Trophoblast cell (in vitro differentiated cells and primary cell): Measurements from ENCODE around the gene FGFBP2.
A peak's percentile ranks its signal among the peaks of the same experiment; 100 is the strongest.

Source experiments
- DNase-seq, 2 donors: peaks; one replicate each; pipeline ENCODE4 v3.0.0-alpha.2; 2016
- H2AFZ ChIP-seq: 2 replicates; pipeline ENCODE4 v1.6.1; 2013; ENCODE audit warnings: low read length, moderate library complexity, mild to moderate bottlenecking; ENCODE audit not compliant: insufficient read depth, poor library complexity
- H2AK5ac ChIP-seq: 2 replicates; pipeline ENCODE4 v1.6.1; 2013; ENCODE audit warnings: mild to moderate bottlenecking, low read length
- H2BK120ac ChIP-seq: 2 replicates; pipeline ENCODE4 v1.6.1; 2013; ENCODE audit warnings: low read length, mild to moderate bottlenecking, moderate library complexity; ENCODE audit not compliant: insufficient read depth, poor library complexity
- H2BK12ac ChIP-seq: 2 replicates; pipeline ENCODE4 v1.6.1; 2013; ENCODE audit warnings: mild to moderate bottlenecking, low read length, moderate library complexity
- H2BK5ac ChIP-seq: 2 replicates; pipeline ENCODE4 v1.6.1; 2013; ENCODE audit warnings: low read length, low read depth, moderate library complexity, mild to moderate bottlenecking; ENCODE audit not compliant: poor library complexity
- H3K14ac ChIP-seq: 2 replicates; pipeline ENCODE4 v1.6.1; 2013; ENCODE audit warnings: mild to moderate bottlenecking, low read length
- H3K18ac ChIP-seq: 2 replicates; pipeline ENCODE4 v1.6.1; 2013; ENCODE audit warnings: mild to moderate bottlenecking, low read length
- H3K23ac ChIP-seq: 2 replicates; pipeline ENCODE4 v1.6.1; 2013; ENCODE audit warnings: low read length
- H3K27ac ChIP-seq: 2 replicates; pipeline ENCODE4 v1.5.1; 2013; ENCODE audit warnings: low read depth, mild to moderate bottlenecking, inconsistent platforms, low read length, moderate library complexity
- H3K27me3 ChIP-seq: 2 replicates; pipeline ENCODE4 v1.6.1; 2013; ENCODE audit warnings: inconsistent platforms, mild to moderate bottlenecking, low read length, moderate library complexity; ENCODE audit not compliant: insufficient read depth
- H3K36me3 ChIP-seq, 2 experiments: 1 replicate in 1 of 2; 2 replicates in 1 of 2; pipeline ENCODE4 v1.6.1; 2013; ENCODE audit warnings: low read length in 2 of 2, mild to moderate bottlenecking in 2 of 2, moderate library complexity in 1 of 2; ENCODE audit not compliant: insufficient read depth in 2 of 2, control insufficient read depth in 1 of 2
- H3K4ac ChIP-seq: 2 replicates; pipeline ENCODE4 v1.6.1; 2013; ENCODE audit warnings: low read depth, mild to moderate bottlenecking, low read length, moderate library complexity
- H3K4me1 ChIP-seq, 2 experiments: 1 replicate in 1 of 2; 2 replicates in 1 of 2; pipeline ENCODE4 v1.6.1; 2013; ENCODE audit warnings: low read length in 2 of 2, mild to moderate bottlenecking in 2 of 2, moderate library complexity in 1 of 2; ENCODE audit not compliant: insufficient read depth in 2 of 2, control insufficient read depth in 1 of 2
- H3K4me2 ChIP-seq: 2 replicates; pipeline ENCODE4 v1.6.1; 2013; ENCODE audit warnings: inconsistent platforms, mild to moderate bottlenecking, low read length, moderate library complexity
- H3K4me3 ChIP-seq: 2 replicates; pipeline ENCODE4 v1.5.1; 2013; ENCODE audit warnings: mild to moderate bottlenecking, low read depth, low read length, inconsistent platforms
- H3K79me1 ChIP-seq: one replicate; pipeline ENCODE4 v1.6.1; 2013; ENCODE audit warnings: low read length
- H3K79me2 ChIP-seq: 2 replicates; pipeline ENCODE4 v1.6.1; 2013; ENCODE audit warnings: low read length, mild to moderate bottlenecking; ENCODE audit not compliant: control insufficient read depth, insufficient read depth, poor library complexity
- H3K9ac ChIP-seq: 2 replicates; pipeline ENCODE4 v1.6.1; 2013; ENCODE audit warnings: mild to moderate bottlenecking, low read length
- H3K9me3 ChIP-seq: 2 replicates; pipeline ENCODE4 v1.6.1; 2013; ENCODE audit warnings: low read depth, mild to moderate bottlenecking, control low read depth, inconsistent platforms, low read length; ENCODE audit not compliant: insufficient read depth
- H4K12ac ChIP-seq: 2 replicates; pipeline ENCODE4 v1.6.1; 2013; ENCODE audit warnings: low read depth, mild to moderate bottlenecking, low read length, moderate library complexity
- H4K8ac ChIP-seq: 2 replicates; pipeline ENCODE4 v1.6.1; 2013; ENCODE audit warnings: low read depth, mild to moderate bottlenecking, low read length, moderate library complexity
- H4K91ac ChIP-seq: one replicate; pipeline ENCODE4 v1.6.1; 2013; ENCODE audit warnings: low read depth, mild to moderate bottlenecking, low read length, moderate library complexity
- WGBS: extraction: QIAGEN DNeasy Blood & Tissue Kit; methylation state at CpG from one replicate; pipeline ENCODE4 v1.1.7; 2013; ENCODE audit warnings: missing lambda C conversion rate; ENCODE audit not compliant: insufficient read length, insufficient coverage; ENCODE audit errors: extremely low coverage; 5-methylcytosine and 5-hydroxymethylcytosine counted together

The FGFBP2 gene

GRCh38 chr4:15951781-15952180, 11.2 kb downstream of the FGFBP2 start:
- Histone ChIP-seq H2BK12ac (no peak overlapping the region), H3K9ac (no peak overlapping the region), H3K79me1 (no peaks in the 10 kb centered on the region), H4K8ac (no peak overlapping the region), H3K9me3 (peaks cover 7% of the 10 kb centered on the region), H4K91ac (no peak overlapping the region), H3K14ac (no peak overlapping the region), H3K27ac (no peak overlapping the region), H2AK5ac (no peak overlapping the region), H2BK120ac (no peak overlapping the region), H3K4me3 (no peak overlapping the region), H3K79me2 (no peaks in the 10 kb centered on the region), H3K27me3 (no peaks in the 10 kb centered on the region), H4K12ac (no peak overlapping the region), H3K36me3 (no peaks in the 10 kb centered on the region), H3K18ac (no peak overlapping the region), H2AFZ (no peak overlapping the region), H3K4ac (no peak overlapping the region), H3K23ac (no peak overlapping the region), H3K4me2 (no peak overlapping the region), H3K4me1 (no peaks in the 10 kb centered on the region), H2BK5ac (no peak overlapping the region)
- no peak for DNase-seq

- Histone ChIP-seq H3K4ac (no peak overlapping the region), H3K4me2 (no peak overlapping the region), H3K23ac (no peak overlapping the region), H3K36me3 (no peaks in the 10 kb centered on the region), H4K8ac (no peak overlapping the region), H2AFZ (no peak overlapping the region), H2AK5ac (no peak overlapping the region), H4K91ac (no peak overlapping the region), H3K14ac (no peak overlapping the region), H3K18ac (no peak overlapping the region), H3K27ac (no peak overlapping the region), H2BK5ac (no peak overlapping the region), H3K79me2 (no peaks in the 10 kb centered on the region), H3K4me3 (no peak overlapping the region), H3K9ac (no peak overlapping the region), H3K4me1 (no peaks in the 10 kb centered on the region), H2BK12ac (no peak overlapping the region), H4K12ac (no peak overlapping the region), H3K9me3 (peaks cover 4% of the 10 kb centered on the region), H3K27me3 (no peaks in the 10 kb centered on the region), H2BK120ac (no peak overlapping the region), H3K79me1 (no peaks in the 10 kb centered on the region)
- no CpG with 5 or more reads among the region's 9 CpGs for WGBS
- peak; percentile 61 to 90 for DNase-seq
Measured at GRCh38 chr4:15948826-15949225, 14.1 kb downstream of the FGFBP2 start.

- Histone ChIP-seq H3K4ac (no peak overlapping the region), H2BK120ac (no peak overlapping the region), H4K91ac (no peak overlapping the region), H3K9me3 (no peaks in the 10 kb centered on the region), H3K79me2 (no peaks in the 10 kb centered on the region), H3K79me1 (no peaks in the 10 kb centered on the region), H4K8ac (no peak overlapping the region), H3K4me3 (no peak overlapping the region), H3K18ac (no peak overlapping the region), H3K27ac (no peak overlapping the region), H3K4me2 (no peak overlapping the region), H3K4me1 (no peaks in the 10 kb centered on the region), H3K14ac (no peak overlapping the region), H2BK12ac (no peak overlapping the region), H2AFZ (no peak overlapping the region), H3K9ac (no peak overlapping the region), H2AK5ac (no peak overlapping the region), H3K23ac (no peak overlapping the region), H3K27me3 (no peaks in the 10 kb centered on the region), H4K12ac (no peak overlapping the region), H3K36me3 (no peaks in the 10 kb centered on the region), H2BK5ac (no peak overlapping the region)
- WGBS, result no CpG with 5 or more reads among the region's 8 CpGs
- DNase-seq, result no peak
Measured at GRCh38 chr4:15947684-15948083, 15.3 kb downstream of the FGFBP2 start.

GRCh38 chr4:15945516-15945915, 17.5 kb downstream of the FGFBP2 start:
- Histone ChIP-seq H3K4me3 (no peak overlapping the region), H2AK5ac (no peak overlapping the region), H3K79me2 (no peaks in the 10 kb centered on the region), H2AFZ (no peak overlapping the region), H3K4ac (no peak overlapping the region), H3K4me1 (no peaks in the 10 kb centered on the region), H2BK12ac (no peak overlapping the region), H2BK120ac (no peak overlapping the region), H3K79me1 (no peaks in the 10 kb centered on the region), H3K23ac (no peak overlapping the region), H2BK5ac (no peak overlapping the region), H3K27me3 (no peaks in the 10 kb centered on the region), H3K4me2 (no peak overlapping the region), H3K36me3 (no peaks in the 10 kb centered on the region), H3K9me3 (no peaks in the 10 kb centered on the region), H3K9ac (no peak overlapping the region), H3K18ac (no peak overlapping the region), H3K27ac (no peak overlapping the region), H4K8ac (no peak overlapping the region), H4K91ac (no peak overlapping the region), H3K14ac (no peak overlapping the region), H4K12ac (no peak overlapping the region)
- peak; percentile 85 to 93 for DNase-seq
- no CpG with 5 or more reads among the region's 1 CpG for WGBS
